Thoracic aorta (tissue), 2 donors: ENCODE measurements around the gene LAMB4. TPM values are rescaled to one million over a fixed set of nuclear protein-coding genes. Genes with fewer than 3 reads are reported as not detected.

Source experiments
- ATAC-seq: fragments of 150-250 bp; one replicate; pipeline ENCODE4 v1.8.0; 2017; ENCODE audit warnings: low read depth; ENCODE audit not compliant: insufficient number of reproducible peaks, low FRiP score
- DNase-seq: peaks from one replicate; pipeline ENCODE4 v3.0.0-alpha.2; 2020; ENCODE audit warnings: low spot score
- H3K27ac ChIP-seq, 2 donors: fragments of 200-600 bp; sonication (generic); 1 replicate in 1 of 2; 2 replicates in 1 of 2; pipeline ENCODE4 v1.5.1; 2016; ENCODE audit warnings: mild to moderate bottlenecking in 2 of 2, moderate library complexity in 2 of 2
- H3K27me3 ChIP-seq: fragments of 200-600 bp; sonication (generic); replicated peaks from 2 replicates; pipeline ENCODE4 v1.6.0; 2016; ENCODE audit warnings: mild to moderate bottlenecking; ENCODE audit not compliant: insufficient read depth
- H3K36me3 ChIP-seq: fragments of 200-600 bp; sonication (generic); one replicate; pipeline ENCODE4 v1.5.1; 2016
- H3K4me1 ChIP-seq, 2 donors: fragments of 200-600 bp; sonication (generic); 1 replicate in 1 of 2; 2 replicates in 1 of 2; pipeline versions ENCODE4 v1.5.1 to v1.6.0; 2016; ENCODE audit warnings: low read depth in 2 of 2, mild to moderate bottlenecking in 1 of 2; ENCODE audit not compliant: control insufficient read depth in 1 of 2
- H3K4me3 ChIP-seq: fragments of 200-600 bp; sonication (generic); 2 replicates; pipeline ENCODE4 v1.5.1; 2016; ENCODE audit warnings: mild to moderate bottlenecking
- H3K9me3 ChIP-seq: fragments of 200-600 bp; sonication (generic); 2 replicates; pipeline ENCODE4 v1.5.1; 2016
- total RNA-seq, 2 donors: library from RNA; depleted of rRNA; stranded (reverse); fragments of >200 nt; gene quantifications; one replicate each; pipeline versions ENCODE4 v1.1.0 to v1.2.3, GENCODE V29; 2016
- TF ChIP-seq, protein P1 (sequence below): fragments of 200-600 bp; sonication (generic); IDR thresholded peaks from one replicate; pipeline ENCODE4 v1.5.1; 2019; ENCODE audit warnings: antibody characterized with exemption

The LAMB4 gene
- total RNA-seq, 2 donors from 2014 or later: 0.14 TPM; not detected in 1

DNA sequence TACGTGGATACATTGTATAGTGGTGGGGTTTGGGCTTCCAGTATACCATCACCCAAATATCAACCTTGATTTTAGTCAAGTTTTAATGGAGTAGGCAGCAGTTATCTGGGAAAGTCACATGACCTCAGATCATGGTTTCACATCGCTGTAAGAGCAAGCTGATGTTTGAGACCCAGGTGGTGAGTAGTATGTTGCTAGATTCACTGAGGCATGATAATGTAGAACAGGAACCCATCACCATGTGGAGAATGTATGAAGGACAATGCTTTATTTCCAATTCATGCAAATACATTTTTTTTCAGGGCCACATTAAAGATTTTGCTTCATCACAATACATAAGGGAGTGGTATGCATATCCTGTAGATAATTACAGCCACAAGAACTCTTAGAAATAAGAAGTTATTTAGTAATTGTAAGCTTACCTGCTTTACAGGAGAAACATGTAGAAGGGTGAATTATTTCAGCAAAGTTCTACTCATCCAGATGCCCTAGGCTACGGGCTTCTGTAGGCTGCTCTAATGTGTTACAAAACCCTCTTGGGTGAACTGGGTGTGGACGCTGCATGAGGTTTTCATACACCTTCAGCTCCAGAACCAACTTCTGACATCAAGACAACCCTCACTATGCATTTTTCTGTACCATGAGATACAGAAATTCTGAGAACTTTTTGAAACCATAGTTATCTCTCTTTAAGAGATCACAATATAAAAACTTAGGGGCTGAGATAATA is 27.6 kb upstream of the LAMB4 start:
- ATAC-seq: no peak
- H3K9me3 ChIP-seq: no peaks in the 10 kb centered on the region
- TF ChIP-seq, protein P1, sequence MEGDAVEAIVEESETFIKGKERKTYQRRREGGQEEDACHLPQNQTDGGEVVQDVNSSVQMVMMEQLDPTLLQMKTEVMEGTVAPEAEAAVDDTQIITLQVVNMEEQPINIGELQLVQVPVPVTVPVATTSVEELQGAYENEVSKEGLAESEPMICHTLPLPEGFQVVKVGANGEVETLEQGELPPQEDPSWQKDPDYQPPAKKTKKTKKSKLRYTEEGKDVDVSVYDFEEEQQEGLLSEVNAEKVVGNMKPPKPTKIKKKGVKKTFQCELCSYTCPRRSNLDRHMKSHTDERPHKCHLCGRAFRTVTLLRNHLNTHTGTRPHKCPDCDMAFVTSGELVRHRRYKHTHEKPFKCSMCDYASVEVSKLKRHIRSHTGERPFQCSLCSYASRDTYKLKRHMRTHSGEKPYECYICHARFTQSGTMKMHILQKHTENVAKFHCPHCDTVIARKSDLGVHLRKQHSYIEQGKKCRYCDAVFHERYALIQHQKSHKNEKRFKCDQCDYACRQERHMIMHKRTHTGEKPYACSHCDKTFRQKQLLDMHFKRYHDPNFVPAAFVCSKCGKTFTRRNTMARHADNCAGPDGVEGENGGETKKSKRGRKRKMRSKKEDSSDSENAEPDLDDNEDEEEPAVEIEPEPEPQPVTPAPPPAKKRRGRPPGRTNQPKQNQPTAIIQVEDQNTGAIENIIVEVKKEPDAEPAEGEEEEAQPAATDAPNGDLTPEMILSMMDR: no peak
- DNase-seq: no peak
- H3K36me3 ChIP-seq: no peaks in the 10 kb centered on the region
- H3K4me1 ChIP-seq: no peaks in the 10 kb centered on the region
- H3K27ac ChIP-seq: no peak overlapping the region
- no peaks in the 10 kb centered on the region for H3K27me3 ChIP-seq
- H3K4me3 ChIP-seq: no peak overlapping the region

DNA sequence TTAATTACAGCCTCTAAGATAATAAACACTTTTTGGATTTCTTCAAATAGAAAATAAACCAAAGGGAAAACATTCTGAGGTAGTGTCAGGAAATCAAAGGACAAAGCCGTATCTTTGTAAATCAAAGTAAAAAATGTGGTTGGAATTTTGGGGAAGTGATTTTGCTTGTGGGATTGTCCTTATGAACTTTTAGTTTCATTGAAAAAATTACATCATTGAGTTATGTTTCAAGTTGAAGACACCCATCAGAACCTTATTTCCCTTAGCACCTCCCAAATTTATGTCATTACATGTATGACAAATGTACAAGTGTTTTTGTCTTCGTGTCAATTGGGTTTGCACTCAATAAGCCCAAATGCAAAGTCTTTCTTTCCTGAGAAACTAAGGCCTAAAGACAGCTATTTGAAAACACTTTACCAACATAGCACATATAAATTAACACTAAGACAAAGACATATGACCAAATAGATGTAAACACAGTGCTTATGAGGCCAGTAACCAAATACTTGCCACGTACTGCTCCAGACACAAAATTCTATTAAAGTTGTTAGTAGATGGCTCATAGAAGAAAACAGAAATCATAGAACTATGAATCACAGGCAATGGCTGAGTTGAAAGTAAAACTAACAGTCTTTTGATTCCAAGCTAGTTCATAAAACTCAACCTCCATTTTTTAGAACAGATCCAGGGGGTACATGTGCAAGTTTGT is 26.9 kb upstream of the LAMB4 start:
- no peak for ATAC-seq
- Histone ChIP-seq H3K9me3 (no peaks in the 10 kb centered on the region), H3K36me3 (no peaks in the 10 kb centered on the region), H3K27me3 (no peaks in the 10 kb centered on the region), H3K4me1 (no peaks in the 10 kb centered on the region), H3K27ac (no peak overlapping the region), H3K4me3 (no peak overlapping the region)
- DNase-seq: no peak
- TF ChIP-seq, protein P1: no peak

DNA sequence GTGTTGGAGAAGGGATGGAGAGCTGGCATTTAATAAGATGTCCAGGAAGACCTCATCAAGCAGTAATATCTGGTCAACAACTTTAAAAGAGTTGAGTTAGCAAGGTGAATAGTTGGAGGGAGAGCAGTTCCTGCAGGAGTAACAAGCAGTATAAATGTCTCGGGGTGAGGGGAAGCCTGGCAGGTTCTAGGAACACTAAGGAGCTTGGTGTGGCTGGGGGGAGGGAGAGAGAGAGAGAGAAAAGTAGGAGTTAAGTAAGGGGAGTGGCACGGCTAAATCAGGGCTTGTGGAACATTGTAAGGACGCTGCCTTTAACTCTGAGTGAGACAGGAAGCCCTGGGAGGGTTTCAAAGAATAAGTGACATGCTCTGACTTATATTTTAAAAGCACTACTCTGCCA is 22.0 kb upstream of the LAMB4 start:
- Histone ChIP-seq H3K4me1 (no peaks in the 10 kb centered on the region), H3K36me3 (no peaks in the 10 kb centered on the region), H3K27ac (no peak overlapping the region), H3K9me3 (no peaks in the 10 kb centered on the region), H3K4me3 (no peak overlapping the region), H3K27me3 (no peaks in the 10 kb centered on the region)
- TF ChIP-seq, protein P1: no peak
- ATAC-seq (no peak), DNase-seq (no peak)

GRCh38 chr7:108149908-108150307 is 19.7 kb upstream of the LAMB4 start:
- Histone ChIP-seq H3K36me3 (no peaks in the 10 kb centered on the region), H3K9me3 (no peaks in the 10 kb centered on the region), H3K4me1 (peaks cover 0 to 3% of the 10 kb centered on the region in 2 donors), H3K27ac (no peak overlapping the region), H3K27me3 (no peaks in the 10 kb centered on the region), H3K4me3 (no peak overlapping the region)
- DNase-seq: no peak
- no peak for ATAC-seq
- TF ChIP-seq, protein P1: no peak

DNA sequence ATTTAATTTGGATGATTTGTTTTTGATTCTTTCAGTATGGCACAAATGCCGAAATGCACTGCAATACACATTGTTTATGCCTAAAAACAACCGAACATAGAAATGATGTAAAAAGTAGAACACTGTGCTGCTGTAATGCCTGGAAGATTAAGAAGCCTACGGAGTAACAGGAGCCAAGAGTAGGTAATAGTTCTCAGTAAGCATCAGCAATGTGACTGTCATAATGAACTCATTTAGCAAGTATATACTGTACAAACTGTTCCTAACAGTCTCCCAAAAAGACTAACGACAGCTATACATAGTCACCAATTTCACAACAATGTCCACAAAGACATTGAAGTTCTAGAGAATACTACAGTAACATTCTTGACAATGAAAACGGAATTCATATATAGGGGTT is 19.0 kb upstream of the LAMB4 start:
- Histone ChIP-seq H3K9me3 (no peaks in the 10 kb centered on the region), H3K4me3 (no peak overlapping the region), H3K36me3 (no peaks in the 10 kb centered on the region), H3K27ac (no peak overlapping the region), H3K27me3 (no peaks in the 10 kb centered on the region), H3K4me1 (peaks cover 0 to 3% of the 10 kb centered on the region in 2 donors)
- ATAC-seq (no peak), DNase-seq (no peak)
- TF ChIP-seq, protein P1: no peak
